NCI-H69 (cell line): ENCODE results near the gene MEMO1.
"Not testable (repeated sequence)": the region's sequence is repeated elsewhere in the genome, so short reads cannot be mapped to it uniquely, and the experiment has no call there.

Experiments used
- DNase-seq: peaks from one replicate; lab custom pipeline; 2025; lab: John Stamatoyannopoulos, UW

Gene MEMO1

GRCh38 chr2:32010670-32011484, at the start of gene MEMO1:
Gene MEMO1, minus strand, starts transcription at chr2:32011008. Its CDS starts 761 bp downstream, at chr2:32010247.
- DNase-seq: peak; percentile 94

DNA sequence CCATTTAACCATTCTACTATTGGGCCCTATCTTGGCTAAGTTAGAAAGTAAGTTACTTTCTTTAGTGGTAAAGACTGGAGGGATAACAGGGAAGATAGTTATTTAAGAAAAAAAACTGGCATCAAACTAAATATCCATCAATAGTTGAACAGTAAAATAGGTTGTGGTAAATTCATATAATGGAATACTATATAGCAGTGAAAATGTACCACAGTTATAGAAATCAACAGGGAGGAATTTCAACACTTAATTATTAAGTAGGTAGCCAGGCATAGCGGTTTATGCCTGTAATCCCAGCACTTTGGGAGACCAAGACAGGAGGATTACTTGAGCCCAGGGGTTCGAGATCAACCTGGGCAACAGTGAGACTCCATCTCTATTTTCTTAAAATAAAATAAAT, 49.5 kb upstream of the MEMO1 start:
- no peak for DNase-seq

DNA sequence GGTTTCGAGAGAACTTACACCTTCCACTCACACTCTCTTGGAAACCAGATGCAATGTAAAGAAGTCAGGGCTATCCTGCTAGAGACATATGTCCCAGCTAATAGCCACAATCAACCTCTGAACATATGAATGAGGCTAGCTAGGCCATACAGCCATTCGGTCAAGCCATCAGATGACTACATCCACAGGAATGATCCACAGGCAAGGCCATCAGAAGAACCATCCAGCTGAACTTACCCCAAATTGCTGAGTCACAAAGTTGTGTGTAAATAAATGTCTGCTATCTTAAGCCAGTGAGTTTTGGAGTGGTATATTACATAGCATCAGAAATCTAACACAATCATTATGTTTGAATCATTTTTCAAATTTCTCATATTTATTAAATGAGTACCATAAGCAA, 47.3 kb upstream of the MEMO1 start:
- DNase-seq: no peak

DNA sequence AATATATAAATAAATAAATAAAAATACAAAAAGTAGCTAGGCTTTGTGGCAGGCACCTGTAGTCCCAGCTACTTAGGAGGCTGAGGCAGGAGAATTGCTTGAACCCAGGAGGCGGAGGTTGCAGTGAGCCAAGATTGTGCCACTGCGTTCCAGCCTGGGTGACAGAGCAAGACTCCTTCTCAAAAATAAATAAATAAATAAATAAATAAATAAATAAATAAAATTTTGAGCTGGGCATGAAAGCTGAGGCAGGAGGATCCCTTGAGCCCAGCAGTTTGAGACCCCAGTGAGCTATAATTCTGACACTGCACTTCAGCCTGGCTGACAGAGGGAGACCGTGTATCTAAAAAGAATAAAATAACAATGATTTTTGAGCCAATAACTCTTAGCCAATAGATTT, 43.8 kb upstream of the MEMO1 start:
- DNase-seq: not testable (repeated sequence)

DNA sequence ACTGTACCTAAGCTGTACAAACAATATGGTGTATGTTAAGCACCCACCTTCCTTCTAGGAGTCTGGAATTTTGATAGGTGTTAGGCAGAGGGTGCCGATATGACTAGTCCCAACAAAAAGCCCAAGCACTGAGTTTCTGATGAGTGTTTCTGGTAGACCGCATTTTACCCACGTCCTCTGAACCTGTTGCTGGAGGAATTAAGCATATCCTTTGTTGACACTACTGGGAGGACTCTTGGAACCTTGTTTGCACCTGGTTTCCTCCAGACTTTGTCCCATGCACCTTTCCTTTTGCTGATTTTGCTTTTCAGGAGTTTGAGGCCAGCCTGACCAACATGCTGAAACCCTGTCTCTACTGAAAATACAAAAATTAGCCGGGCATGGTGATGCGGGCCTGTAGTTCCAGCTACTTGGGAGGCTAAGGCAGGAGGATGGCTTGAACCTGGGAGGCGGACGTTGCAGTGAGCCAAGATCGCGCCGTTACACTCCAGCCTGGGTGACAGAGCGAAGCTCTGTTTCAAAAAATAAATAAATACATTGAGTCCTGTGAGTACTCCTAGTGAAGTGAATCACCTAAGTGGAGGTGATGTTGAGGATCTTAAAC, 41.1 kb upstream of the MEMO1 start:
- no peak for DNase-seq

GRCh38 chr2:32043561-32043960, 32.8 kb upstream of the MEMO1 start:
- no peak for DNase-seq

DNA sequence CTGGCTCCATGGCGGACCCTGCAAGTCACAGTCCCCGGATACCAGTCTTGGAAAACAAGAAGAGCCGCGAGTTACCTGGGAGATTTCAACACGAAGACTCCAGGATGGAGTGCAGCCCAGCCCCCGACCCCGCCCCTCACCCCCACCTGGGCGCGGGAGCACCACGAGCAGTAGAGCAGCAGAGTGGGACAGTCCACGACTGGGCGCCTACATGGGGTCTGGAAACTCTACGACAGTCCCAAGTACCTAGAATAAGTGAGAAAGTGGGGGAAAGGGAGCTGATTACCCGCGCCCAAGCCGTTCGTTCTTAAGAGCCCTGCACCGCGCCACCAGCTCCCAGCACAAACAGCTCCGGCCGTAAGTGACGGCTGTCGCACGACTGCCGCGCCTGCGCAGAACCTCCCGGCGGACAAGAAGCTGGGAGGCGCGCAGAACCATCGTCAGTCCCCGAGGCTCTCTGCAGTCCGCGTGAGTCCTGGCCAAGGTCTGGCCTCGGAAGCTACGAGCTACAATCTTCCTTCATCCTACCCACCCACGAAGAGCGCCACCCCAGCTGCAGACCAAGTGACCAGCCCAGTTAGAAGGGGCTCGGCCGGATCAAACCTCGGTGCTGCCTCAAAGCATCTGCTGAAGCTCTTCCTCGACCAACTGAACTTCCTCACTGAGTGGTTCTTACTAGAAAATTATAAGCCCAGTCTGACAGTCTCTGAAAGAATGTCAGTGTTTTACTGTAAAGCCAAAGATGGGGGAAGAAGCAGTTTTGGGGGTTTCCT, 28.8 kb upstream of the MEMO1 start, which contains the start of gene DPY30:
DPY30 (minus strand) TSS at position 359 of the 773 bp plus-strand sequence; CDS start at position 10, 349 bp downstream.
- peak; percentile 90 for DNase-seq

- not testable (repeated sequence) for DNase-seq
These were observed 23.5 kb upstream of the MEMO1 start for GRCh38 chr2:32034198-32034887.

GRCh38 chr2:32018789-32019482, 8.1 kb upstream of the MEMO1 start:
- DNase-seq: not testable (repeated sequence)

GRCh38 chr2:32012872-32013271, 2.1 kb upstream of the MEMO1 start:
- no peak for DNase-seq

DNA sequence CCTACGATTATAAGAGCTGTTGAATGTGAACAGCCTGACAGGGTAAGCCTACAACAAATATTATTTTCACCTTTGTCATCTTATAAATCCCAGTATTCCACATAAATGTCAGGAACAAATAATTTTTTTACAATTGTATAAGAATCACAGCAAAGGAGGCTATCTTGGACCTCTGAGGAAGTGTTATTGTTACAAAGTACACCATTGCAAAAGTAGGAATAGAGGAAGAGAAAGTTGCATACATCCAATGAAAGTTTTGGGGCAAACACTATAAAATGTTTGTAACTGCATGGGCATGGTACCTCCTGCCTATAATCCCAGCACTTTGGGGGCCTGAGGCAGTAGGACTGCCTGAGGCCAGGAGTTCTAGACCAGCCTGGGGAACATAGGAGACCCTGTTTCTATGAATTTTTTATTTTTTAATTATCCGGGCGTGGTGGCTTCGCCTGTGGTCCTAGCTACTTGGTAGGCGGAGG, 715 bp upstream of the MEMO1 start:
- no peak for DNase-seq

DNA sequence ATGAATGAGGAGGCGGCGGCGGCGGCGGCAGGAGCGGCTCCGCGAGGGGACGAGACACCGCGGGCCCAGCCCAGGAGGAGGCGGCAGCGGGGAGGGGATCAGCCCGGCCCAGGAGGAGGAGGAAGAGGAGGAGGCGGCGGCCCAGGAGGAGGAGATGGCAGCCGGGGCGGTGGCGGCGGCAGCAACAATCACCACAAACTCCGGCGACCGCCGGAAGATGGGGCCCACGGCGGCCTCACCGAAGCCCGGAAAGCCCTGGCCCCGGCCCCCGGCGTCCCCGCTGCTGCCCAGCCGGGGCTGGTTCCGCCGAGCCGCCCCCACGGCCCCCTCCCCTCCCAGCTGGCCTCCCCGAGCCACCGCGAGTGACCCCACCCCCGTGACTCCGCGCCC, 533 bp downstream of the MEMO1 start:
- DNase-seq: peak; percentile 58

- peak; percentile 59 for DNase-seq
These were observed 1.1 kb downstream of the MEMO1 start for GRCh38 chr2:32009516-32010256.

GRCh38 chr2:32008805-32009515, 1.8 kb downstream of the MEMO1 start:
- DNase-seq: peak; percentile 59

DNA sequence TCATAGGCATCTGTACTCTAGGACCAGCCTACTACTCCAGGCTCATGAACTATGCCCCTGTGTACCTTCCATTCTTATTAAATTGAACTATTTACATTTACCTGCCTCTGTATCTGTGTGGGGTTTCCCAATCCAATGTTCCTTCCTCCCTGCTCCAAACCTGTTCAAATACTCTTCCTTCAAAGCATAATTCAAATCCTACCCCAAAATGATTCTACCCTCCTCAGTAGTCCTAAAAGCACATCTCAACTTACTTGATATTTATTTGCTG, 3.8 kb downstream of the MEMO1 start:
- no peak for DNase-seq

DNA sequence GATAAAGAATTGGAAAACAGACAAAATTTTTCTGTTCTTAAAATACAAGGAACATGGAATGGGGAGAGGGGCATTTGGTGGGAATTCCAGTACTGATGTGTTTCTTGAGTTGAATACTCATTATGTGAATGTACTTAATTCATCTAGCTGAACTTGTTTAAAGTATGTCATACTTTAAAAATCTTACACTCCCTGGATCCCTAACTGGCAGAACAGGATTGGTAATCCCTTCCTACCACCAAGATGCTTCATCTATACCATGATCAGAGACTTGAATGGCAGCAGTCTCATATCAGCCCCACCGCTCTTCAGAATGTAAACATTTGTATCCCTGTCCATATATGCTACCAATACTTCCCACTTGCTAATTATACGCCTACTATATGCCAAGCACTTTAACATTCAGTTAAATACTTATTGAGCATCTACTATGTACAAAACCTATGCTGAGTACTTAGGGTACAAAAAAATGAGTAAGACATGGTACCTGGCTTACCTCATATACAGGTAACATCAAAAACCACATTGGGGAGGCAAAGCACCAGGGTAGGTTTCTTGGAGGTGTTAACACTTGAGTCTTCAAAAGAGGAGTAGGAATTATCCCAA, 5.3 kb downstream of the MEMO1 start:
- no peak for DNase-seq

DNA sequence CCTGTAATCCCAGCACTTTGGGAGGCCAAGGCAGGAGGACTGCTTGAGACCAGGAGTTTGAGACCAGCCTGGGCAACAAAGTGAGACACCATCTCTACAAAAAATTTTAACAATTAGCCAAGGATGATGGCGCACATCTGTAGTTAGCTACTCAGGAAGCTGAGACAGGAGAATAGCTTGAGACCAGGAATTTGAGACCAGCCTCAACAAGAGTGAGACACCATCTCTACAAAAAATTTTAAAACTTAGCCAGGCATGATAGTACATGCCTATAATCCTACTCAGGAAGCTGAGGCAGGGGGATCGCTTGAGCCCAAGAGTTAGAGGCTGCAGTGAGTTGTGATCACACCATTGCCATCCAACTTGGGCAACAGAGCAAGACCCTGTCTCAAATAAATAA, 7.0 kb downstream of the MEMO1 start:
- no peak for DNase-seq

- no peak for DNase-seq
These were observed 8.4 kb downstream of the MEMO1 start for GRCh38 chr2:32002406-32002805.

GRCh38 chr2:31999438-31999837, 11.4 kb downstream of the MEMO1 start:
- no peak for DNase-seq
